ENCODE results near the gene DCUN1D5. TPM values are rescaled to one million over a fixed set of nuclear protein-coding genes. Genes with fewer than 3 reads are reported as not detected.

The DCUN1D5 gene
- total and polyA plus RNA-seq, 2 of the 8 experiments (the other 6 are each of a cell fraction or from before 2014, with no cell fraction given) = 76.1 to 95.4 TPM

DNA sequence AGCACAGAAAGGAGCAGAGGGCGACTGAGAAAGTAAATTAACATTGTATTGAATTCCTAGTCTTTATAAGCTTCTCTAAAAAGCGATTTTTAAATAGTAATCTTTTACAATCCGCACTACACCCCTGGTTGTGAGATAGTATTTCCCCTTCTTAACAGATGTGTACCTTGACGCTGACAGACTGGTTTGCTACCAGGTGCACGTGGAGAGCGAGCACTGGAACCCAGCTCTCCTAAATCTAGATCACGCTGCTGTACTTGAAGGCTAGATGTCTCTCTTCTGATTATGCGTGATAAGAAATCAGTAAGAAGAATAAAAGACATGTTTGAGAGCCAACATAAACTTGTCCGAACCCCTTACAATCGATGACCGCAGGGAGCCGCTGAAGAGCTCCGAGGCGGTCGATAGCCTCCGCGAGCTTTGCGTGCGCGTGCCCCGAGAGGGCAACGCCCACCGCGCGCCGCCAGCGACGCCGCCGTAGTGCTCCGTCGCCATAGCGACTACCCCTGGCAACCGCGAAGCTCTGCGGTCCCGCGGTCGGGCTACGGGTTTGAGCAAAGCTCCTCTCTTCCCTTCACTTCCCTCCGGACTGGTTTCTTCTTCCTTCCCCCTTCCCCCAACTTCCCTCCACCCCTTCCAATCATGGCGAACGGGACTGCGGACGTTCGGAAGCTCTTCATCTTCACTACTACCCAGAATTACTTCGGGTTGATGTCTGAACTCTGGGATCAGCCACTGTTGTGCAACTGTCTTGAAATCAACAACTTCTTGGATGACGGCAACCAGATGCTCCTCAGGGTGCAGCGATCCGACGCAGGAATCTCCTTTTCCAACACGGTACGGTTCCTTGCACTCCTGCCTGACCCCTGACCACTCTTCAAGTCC, 17.2 kb upstream of the DCUN1D5 start, which contains the start of gene DYNC2H1 (continued):
- TF ChIP-seq SIN3A (conservative IDR thresholded peaks at IDR 0.05 in 1 of 2, IDR thresholded peaks at IDR 0.05 in 1 of 2; ENCODE audit: low read depth in 1 of 2, low read length in 2 of 2) (peak; percentile 96 to 99), CHD1 (IDR thresholded peaks at IDR 0.05; ENCODE audit: low read depth, low read length) (no peak), RNF2 (IDR thresholded peaks at IDR 0.05; ENCODE audit: borderline replicate concordance, low read depth, low read length, missing control alignments, poor library complexity, severe bottlenecking) (no peak), BCL11A (IDR thresholded peaks at IDR 0.05; ENCODE audit: low read depth in 2 of 2, low read length in 2 of 2) (no peak), POU5F1 (IDR thresholded peaks at IDR 0.05; ENCODE audit: low read depth, low read length) (no peak), SIX5 (IDR thresholded peaks at IDR 0.05; ENCODE audit: low read depth, low read length) (no peak), MAFK (IDR thresholded peaks at IDR 0.05; ENCODE audit: low read depth, low read length) (no peak), KDM4A (IDR thresholded peaks at IDR 0.05; ENCODE audit: low read depth, low read length, severe bottlenecking) (peak; percentile 83), GABPA (IDR thresholded peaks at IDR 0.05; ENCODE audit: borderline replicate concordance, insufficient read depth, low read length) (no peak), YY1 (IDR thresholded peaks at IDR 0.05; ENCODE audit: low read depth, low read length) (peak; percentile 79), TEAD4 (IDR thresholded peaks at IDR 0.05; ENCODE audit: low read depth, low read length) (no peak), PHF8 (conservative IDR thresholded peaks at IDR 0.05; ENCODE audit: low read depth, low read length) (no peak; the same call in none of the 2 replicates), ASH2L (IDR thresholded peaks at IDR 0.05; ENCODE audit: low read length) (peak; percentile 100), CBX5 (IDR thresholded peaks at IDR 0.05; ENCODE audit: low read depth, low read length) (no peak), CTBP2 (IDR thresholded peaks at IDR 0.05; ENCODE audit: borderline replicate concordance, insufficient read depth, insufficient read length, low read length) (no peak), HDAC6 (IDR thresholded peaks at IDR 0.05; ENCODE audit: low read depth, low read length) (no peak), SIRT6 (IDR thresholded peaks at IDR 0.05; ENCODE audit: low read length) (no peak), CREB1 (IDR thresholded peaks at IDR 0.05) (peak; percentile 39; the same call in 1 of the 2 replicates), SRF (IDR thresholded peaks at IDR 0.05; ENCODE audit: low read depth, low read length) (peak; percentile 55), JUND (IDR thresholded peaks at IDR 0.05; ENCODE audit: low read length) (0 out of 2 replicates have a peak, but pooled peaks have one; percentile 24)
- TF ChIP-seq, protein P1, sequence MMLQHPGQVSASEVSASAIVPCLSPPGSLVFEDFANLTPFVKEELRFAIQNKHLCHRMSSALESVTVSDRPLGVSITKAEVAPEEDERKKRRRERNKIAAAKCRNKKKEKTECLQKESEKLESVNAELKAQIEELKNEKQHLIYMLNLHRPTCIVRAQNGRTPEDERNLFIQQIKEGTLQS (IDR thresholded peaks at IDR 0.05; ENCODE audit: insufficient read depth, low read depth, low read length) = no peak
- TF ChIP-seq, protein P2, sequence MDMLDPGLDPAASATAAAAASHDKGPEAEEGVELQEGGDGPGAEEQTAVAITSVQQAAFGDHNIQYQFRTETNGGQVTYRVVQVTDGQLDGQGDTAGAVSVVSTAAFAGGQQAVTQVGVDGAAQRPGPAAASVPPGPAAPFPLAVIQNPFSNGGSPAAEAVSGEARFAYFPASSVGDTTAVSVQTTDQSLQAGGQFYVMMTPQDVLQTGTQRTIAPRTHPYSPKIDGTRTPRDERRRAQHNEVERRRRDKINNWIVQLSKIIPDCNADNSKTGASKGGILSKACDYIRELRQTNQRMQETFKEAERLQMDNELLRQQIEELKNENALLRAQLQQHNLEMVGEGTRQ (IDR thresholded peaks at IDR 0.05; ENCODE audit: low read length) = no peak
